T-helper 2 cell treated with Interferon-gamma antibody and Interleukin-4, amounts not matched to agents 5 μg/mL and 100 μg/mL, for 36 hours (primary cell): ENCODE data around the gene BLVRB.
"Not testable (repeated sequence)": the region's sequence is repeated elsewhere in the genome, so short reads cannot be mapped to it uniquely, and the experiment has no call there.

ENCODE experiments used
- DNase-seq: peaks from one replicate; pipeline ENCODE4 v3.0.0; 2021; ENCODE audit warnings: low spot score
- H3K27ac Mint-ChIP-seq: one replicate; pipeline ENCODE4 v1.8.0; 2021; ENCODE audit warnings: mild to moderate bottlenecking, mixed read lengths
- H3K27me3 Mint-ChIP-seq: one replicate; pipeline ENCODE4 v1.8.0; 2021; ENCODE audit warnings: low read depth, mixed read lengths
- H3K36me3 Mint-ChIP-seq: one replicate; pipeline ENCODE4 v1.8.0; 2021; ENCODE audit warnings: low read depth, mixed read lengths
- H3K4me1 Mint-ChIP-seq: one replicate; pipeline ENCODE4 v1.8.0; 2021; ENCODE audit warnings: low read depth, mixed read lengths
- H3K4me3 Mint-ChIP-seq: one replicate; pipeline ENCODE4 v1.8.0; 2022; ENCODE audit warnings: mild to moderate bottlenecking, moderate library complexity, mixed read lengths
- H3K9me3 Mint-ChIP-seq: one replicate; pipeline ENCODE4 v1.8.0; 2021; ENCODE audit warnings: mixed read lengths

The BLVRB gene

DNA sequence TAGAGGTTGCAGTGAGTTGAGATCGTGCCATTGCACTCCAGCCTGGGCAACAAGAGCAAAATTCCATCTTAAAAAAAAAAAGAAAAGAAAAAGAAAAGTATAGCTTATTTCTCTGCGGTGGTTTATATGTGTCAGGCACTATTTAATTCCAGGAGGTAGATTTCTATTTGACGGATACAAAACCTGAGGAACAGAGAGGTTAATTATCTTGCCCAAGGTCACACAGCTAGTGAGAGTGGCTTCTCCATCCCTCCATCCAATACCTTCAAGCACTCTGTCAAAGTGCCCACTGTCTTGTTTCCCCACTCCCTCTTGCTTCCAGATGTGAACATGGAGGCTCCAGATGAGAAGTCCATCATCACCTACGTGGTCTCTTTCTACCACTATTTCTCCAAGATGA, 36.1 kb upstream of the BLVRB start:
- peaks cover 3% of the 10 kb centered on the region for H3K4me1 Mint-ChIP-seq
- no peak overlapping the region for H3K27ac Mint-ChIP-seq
- no peaks in the 10 kb centered on the region for H3K36me3 Mint-ChIP-seq
- H3K4me3 Mint-ChIP-seq = no peak overlapping the region
- no peak for DNase-seq
- no peaks in the 10 kb centered on the region for H3K9me3 Mint-ChIP-seq
- peaks cover 3% of the 10 kb centered on the region for H3K27me3 Mint-ChIP-seq

DNA sequence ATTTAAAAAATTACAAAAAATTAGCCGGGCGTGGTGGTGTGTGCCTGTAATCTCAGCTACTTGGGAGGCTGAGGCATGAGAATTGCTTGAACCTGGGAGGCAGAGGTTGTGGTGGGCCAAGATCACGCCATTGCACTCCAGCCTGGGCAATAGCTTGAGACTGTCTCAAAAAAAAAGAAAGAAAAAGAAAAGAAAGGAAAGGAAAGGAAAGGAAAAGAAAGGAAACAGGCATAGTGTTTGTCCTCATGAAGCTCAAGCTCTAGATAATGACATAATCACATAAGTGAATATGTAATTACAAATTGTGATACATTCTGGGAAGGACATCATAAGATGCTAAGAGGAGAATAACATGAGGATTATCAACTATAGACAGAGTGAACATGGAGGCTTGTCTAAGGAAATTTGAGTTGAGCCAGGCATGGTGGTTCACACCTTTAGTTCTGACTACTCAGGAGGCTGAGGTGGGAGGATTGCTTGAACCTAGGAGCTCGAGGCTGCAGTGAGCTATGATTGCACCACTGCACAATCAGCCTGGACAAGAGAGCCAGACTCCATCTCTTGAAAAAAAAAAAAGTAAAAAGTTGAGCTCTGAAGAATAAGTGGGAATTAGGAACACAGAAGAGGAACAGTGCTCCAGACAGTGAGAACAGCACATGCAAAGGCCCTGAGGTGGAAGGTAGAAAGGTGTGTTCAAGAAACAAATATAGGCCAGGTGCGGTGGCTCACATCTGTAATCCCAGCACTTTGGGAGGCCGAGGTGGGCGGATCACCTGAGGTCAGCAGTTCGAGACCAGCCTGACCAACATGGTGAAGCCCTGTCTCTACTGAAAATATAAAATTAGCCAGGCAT, 35.4 kb upstream of the BLVRB start:
- not testable (repeated sequence) for H3K4me3 Mint-ChIP-seq, H3K36me3 Mint-ChIP-seq, H3K27me3 Mint-ChIP-seq

DNA sequence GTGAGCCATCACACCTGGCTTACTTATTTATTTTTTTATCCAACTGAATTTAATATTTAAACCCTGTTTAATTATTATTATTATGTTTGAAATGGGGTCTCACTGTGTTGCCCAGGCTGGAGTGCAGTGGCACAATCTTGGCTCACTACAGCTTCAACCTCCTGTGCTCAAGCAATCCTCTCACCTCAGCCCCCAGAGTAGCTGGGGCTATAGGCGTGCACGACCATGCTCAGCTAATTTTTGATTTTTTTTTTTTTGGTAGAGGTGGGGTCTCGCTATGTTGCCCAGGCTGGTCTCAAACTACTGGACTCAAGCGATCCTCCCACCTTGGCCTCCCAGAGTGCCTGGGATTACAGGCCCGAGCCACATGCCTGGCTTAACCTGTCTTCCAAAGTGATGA, 33.8 kb upstream of the BLVRB start:
- H3K4me3 Mint-ChIP-seq = no peak overlapping the region
- peaks cover under 1% of the 10 kb centered on the region for H3K27me3 Mint-ChIP-seq
- no peak overlapping the region for H3K27ac Mint-ChIP-seq
- no peak for DNase-seq
- no peaks in the 10 kb centered on the region for H3K9me3 Mint-ChIP-seq
- H3K4me1 Mint-ChIP-seq = peaks cover 3% of the 10 kb centered on the region
- no peaks in the 10 kb centered on the region for H3K36me3 Mint-ChIP-seq

More for the DNA sequence above, 35.4 kb upstream of the BLVRB start:
- not testable (repeated sequence) for H3K9me3 Mint-ChIP-seq, DNase-seq, H3K4me1 Mint-ChIP-seq, H3K27ac Mint-ChIP-seq

DNA sequence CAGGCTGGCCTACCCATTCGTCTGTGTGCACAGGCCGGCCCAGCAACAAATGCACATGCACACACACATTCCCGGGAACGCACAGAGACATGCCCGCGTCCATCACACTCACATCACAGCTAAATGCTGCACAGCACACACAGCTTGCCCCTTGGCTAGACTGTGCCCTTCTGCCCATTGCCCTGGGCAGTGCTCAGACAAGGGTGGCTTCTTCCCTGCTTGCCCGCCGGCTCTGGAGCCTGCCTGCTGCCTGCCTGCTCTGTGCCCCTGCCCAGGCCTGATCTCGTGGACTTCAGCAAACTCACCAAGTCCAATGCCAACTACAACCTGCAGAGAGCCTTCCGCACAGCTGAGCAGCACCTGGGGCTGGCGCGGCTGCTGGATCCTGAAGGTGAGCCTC, 31.7 kb upstream of the BLVRB start:
- no peak for DNase-seq
- H3K4me3 Mint-ChIP-seq = no peak overlapping the region
- no peaks in the 10 kb centered on the region for H3K4me1 Mint-ChIP-seq
- H3K9me3 Mint-ChIP-seq = no peaks in the 10 kb centered on the region
- no peaks in the 10 kb centered on the region for H3K36me3 Mint-ChIP-seq
- peaks cover 3% of the 10 kb centered on the region for H3K27me3 Mint-ChIP-seq
- H3K27ac Mint-ChIP-seq = no peak overlapping the region

DNA sequence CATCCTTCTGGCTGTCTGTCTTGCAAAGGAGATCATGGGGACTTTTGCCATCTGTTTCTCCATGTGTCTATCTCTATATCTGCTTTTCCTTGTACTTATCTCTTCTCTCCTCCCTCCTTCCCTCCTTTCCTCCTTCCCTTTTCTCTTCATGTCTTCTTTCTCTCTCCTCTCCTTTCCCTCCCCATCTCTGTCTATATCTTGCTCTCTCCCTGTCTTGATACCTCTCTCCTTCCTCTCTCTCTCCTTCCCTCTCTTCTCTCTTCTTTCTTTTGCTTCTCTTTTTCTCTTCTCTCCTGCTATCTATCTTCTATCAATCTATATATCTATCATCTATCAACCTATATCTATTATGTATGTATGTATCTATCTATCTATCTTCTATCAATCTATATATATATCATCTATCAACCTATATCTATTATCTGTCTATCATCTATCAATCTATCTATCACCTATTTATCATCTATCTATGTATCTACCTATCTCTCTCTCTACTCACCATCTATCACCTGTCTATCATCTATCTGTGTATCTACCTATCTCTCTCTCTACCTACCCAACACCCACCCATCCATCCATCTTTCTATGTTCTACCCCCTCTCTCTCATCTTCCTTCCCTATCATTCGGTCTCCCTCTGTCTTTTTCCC, 28.8 kb upstream of the BLVRB start:
- Mint-ChIP-seq H3K4me1 (no peaks in the 10 kb centered on the region), H3K27ac (no peak overlapping the region)
- DNase-seq = no peak

DNA sequence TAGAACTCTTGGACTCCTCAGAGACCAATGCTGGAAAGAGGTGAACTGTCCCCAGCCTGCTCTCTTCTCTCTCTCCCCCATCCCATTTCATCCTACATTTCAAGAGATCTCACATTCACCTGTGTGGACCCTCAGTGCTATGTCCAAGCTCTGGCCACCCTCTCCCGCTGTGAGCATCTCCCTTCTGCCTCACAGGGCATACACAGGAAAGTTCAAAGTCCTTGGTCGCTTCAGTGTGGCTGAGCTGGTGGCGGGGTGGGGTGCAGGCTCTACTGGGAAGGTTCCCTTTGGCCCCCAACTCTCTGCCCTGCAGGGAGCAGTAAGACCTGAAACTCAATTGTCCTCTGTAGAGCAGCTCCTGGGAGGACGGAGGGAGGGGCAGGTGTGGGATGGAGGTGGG, 28.2 kb upstream of the BLVRB start:
- H3K27ac Mint-ChIP-seq = no peak overlapping the region
- H3K9me3 Mint-ChIP-seq = no peaks in the 10 kb centered on the region
- no peak for DNase-seq
- no peaks in the 10 kb centered on the region for H3K36me3 Mint-ChIP-seq
- no peaks in the 10 kb centered on the region for H3K4me1 Mint-ChIP-seq
- peaks cover 3% of the 10 kb centered on the region for H3K27me3 Mint-ChIP-seq
- no peak overlapping the region for H3K4me3 Mint-ChIP-seq

More for the DNA sequence above, 28.8 kb upstream of the BLVRB start:
- Mint-ChIP-seq H3K9me3 (no peaks in the 10 kb centered on the region), H3K4me3 (no peak overlapping the region), H3K36me3 (no peaks in the 10 kb centered on the region), H3K27me3 (peaks cover 3% of the 10 kb centered on the region)

DNA sequence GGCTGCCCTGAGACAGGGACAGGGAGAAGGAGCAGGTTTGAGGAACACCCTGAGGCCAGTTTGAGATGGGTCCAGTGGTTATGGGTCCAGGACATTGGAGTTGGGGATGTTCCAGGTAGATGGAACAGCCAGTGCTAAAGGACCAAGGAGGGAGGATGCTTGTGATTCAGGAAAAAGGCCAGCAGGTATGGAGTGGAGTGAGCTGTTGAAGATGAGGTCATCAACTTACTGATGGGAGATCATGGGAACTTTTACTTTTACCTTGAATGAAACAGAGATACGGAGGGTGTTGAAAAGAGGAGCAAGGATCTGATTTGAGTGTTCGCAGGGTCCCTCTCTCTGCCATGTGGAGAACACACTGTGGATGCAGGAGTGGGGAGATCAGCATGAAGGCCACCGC, 26.7 kb upstream of the BLVRB start:
- Mint-ChIP-seq H3K4me1 (peaks cover 5% of the 10 kb centered on the region), H3K36me3 (no peaks in the 10 kb centered on the region), H3K4me3 (no peak overlapping the region), H3K27ac (no peak overlapping the region), H3K27me3 (peaks cover 3% of the 10 kb centered on the region), H3K9me3 (no peaks in the 10 kb centered on the region)
- DNase-seq = no peak

DNA sequence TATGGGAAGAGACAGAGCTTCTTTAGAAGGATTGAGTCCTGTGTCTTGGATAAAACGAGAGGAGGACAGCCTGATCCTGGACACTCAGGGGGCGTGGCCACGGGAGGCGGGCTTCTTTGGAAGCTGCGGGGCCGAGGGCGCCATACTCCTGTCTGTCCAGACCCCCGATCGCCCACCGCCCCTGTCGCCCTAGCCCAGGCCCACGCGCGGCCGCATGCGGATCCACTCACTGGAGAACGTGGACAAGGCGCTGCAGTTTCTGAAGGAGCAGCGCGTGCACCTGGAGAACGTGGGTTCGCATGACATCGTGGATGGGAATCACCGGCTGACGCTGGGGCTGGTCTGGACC, 24.3 kb upstream of the BLVRB start:
- H3K36me3 Mint-ChIP-seq = no peaks in the 10 kb centered on the region
- no peak overlapping the region for H3K4me3 Mint-ChIP-seq
- no peaks in the 10 kb centered on the region for H3K9me3 Mint-ChIP-seq
- H3K27ac Mint-ChIP-seq = no peak overlapping the region
- H3K27me3 Mint-ChIP-seq = peaks cover 5% of the 10 kb centered on the region
- peaks cover 5% of the 10 kb centered on the region for H3K4me1 Mint-ChIP-seq
- no peak for DNase-seq

DNA sequence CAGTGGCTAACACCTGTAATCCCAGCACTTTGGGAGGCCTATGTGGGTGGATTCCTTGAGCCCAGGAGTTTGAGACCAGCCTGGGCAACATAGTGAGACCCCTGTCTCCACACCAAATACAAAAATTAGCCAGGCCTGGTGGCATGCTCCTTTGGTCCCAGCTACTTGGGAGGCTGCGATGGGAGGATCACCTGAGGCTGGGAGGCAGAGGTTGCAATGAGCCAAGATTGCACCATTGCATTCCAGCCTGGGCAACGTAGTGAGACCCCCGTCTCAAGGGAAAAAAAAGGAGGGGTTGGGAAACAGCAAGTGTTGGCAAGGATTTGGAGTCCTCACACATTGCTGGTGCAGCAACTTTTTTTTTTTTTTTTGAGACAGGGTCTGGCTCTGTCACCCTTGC, 20.5 kb upstream of the BLVRB start:
- Mint-ChIP-seq H3K27me3 (peaks cover 4% of the 10 kb centered on the region), H3K4me1 (peaks cover 5% of the 10 kb centered on the region), H3K9me3 (no peaks in the 10 kb centered on the region), H3K27ac (no peak overlapping the region), H3K4me3 (no peak overlapping the region), H3K36me3 (no peaks in the 10 kb centered on the region)
- no peak for DNase-seq

DNA sequence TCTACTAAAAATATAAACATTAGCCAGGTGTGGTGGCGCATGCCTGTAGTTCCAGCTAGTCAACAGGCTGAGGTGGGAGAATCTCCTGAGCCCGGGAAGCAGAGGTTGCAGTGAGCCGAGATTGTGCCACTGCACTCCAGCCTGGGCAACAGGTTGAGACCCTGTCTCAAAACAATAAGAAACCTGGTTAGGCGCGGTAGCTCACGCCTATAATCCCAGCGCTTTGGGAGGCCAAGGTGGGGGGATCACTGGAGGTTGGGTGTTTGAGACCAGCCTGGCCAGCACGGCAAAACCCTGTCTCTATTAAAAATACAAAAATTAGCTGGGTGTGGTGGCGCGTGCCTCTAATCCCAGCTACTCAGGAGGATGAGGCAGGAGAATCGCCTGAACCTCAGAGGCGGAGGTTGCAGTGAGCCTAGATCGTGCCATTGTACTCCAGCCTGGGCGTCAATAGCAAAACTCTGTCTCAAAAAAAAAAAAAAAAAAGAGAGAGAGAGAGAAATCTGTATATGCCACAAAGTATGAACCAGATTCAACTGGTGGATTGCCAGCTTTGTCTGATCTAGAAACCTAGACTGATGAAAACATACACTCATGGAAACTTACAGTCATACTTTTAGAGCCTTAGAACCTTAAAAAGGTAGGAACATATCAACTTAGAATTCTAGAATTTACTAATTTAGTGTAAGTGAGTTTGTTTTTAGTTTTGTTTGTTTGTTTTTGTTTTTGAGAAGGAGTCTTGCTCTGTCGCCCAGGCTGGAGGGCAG, 10.5 kb upstream of the BLVRB start:
- not testable (repeated sequence) for H3K27me3 Mint-ChIP-seq, H3K36me3 Mint-ChIP-seq, H3K4me3 Mint-ChIP-seq, DNase-seq, H3K27ac Mint-ChIP-seq, H3K9me3 Mint-ChIP-seq, H3K4me1 Mint-ChIP-seq

DNA sequence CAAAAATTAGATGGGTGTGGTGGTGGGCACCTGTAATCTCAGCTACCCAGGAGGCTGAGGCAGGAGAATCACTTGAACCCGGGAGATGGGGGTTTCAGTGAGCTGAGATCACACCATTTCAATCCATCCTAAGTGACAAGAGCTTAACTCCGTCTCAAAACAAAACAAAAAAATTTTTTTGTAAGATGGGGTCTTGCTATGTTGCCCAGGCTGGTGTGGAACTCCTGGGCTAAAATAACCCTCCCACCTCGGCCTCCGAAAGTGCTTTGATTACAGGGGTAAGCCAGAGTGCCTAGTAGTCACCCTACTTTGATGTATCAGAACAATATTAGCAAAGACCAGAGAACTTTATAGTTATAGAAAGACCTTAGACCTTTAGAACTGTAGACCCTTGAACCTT, 9.2 kb upstream of the BLVRB start:
- Mint-ChIP-seq H3K4me3 (no peak overlapping the region), H3K36me3 (no peaks in the 10 kb centered on the region), H3K4me1 (no peaks in the 10 kb centered on the region), H3K27me3 (no peaks in the 10 kb centered on the region), H3K27ac (no peak overlapping the region), H3K9me3 (no peaks in the 10 kb centered on the region)
- no peak for DNase-seq

DNA sequence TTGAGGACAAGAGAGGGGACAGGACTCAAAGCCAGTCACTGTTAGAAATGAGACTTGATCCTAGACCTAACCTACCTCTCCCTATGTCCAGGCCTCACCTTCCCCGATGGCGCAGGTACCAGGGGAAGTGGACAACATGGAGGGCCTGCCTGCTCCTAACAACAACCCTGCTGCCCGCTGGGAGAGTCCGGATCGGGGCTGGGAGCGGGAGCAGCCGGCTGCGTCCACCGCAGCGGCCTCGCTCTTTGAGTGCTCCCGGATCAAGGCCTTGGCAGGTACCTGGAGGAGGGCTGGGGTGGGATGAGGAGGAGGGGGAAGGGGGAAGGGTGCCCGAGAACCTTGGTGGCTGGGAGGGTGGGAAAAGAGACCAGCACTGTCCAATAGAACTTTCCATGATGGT, 7.0 kb upstream of the BLVRB start:
- Mint-ChIP-seq H3K4me1 (no peaks in the 10 kb centered on the region), H3K36me3 (no peaks in the 10 kb centered on the region), H3K9me3 (no peaks in the 10 kb centered on the region), H3K4me3 (no peak overlapping the region), H3K27ac (no peak overlapping the region), H3K27me3 (peaks cover 11% of the 10 kb centered on the region)
- no peak for DNase-seq

DNA sequence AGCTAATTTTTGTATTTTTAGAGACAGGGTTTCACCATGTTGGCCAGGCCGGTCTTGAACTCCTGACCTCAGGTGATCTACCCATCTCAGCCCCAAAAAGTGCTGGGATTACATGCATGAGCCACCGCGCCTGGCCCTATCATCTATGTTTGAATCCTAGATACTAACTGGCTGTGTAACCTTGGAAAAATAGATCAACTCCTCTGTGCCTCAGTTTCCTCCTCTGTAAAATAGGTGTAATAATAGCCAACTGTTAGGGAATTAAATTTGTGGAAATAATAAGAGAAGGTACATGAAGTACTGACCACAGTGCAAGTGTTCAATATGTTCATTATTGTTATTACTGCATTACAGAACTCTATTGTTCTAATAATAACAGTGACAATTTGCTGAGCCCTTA, 5.6 kb upstream of the BLVRB start:
- Mint-ChIP-seq H3K27me3 (peaks cover 18% of the 10 kb centered on the region), H3K9me3 (no peaks in the 10 kb centered on the region), H3K27ac (no peak overlapping the region), H3K4me1 (peaks cover 6% of the 10 kb centered on the region), H3K36me3 (no peaks in the 10 kb centered on the region), H3K4me3 (no peak overlapping the region)
- no peak for DNase-seq

DNA sequence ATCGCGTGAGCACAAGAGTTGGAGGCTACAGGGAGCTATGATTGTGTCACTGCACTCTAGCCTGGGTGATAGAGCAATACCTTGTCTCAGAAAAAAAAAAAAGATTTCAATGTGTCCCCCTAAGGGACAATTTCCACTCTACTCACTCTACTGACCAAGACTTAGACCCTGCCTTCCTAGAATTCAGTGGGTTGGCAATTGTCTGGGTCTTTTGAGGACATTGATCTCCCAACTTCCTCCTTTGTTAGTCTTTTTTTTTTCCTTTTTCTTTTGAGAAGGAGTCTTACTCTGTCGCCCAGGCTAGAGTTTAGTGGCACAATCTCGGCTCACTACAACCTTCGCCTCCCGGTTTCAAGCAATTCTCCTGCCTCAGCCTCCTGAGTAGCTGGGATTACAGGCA, 3.5 kb upstream of the BLVRB start:
- Mint-ChIP-seq H3K4me3 (no peak overlapping the region), H3K27me3 (peaks cover 20% of the 10 kb centered on the region), H3K36me3 (no peaks in the 10 kb centered on the region), H3K27ac (no peak overlapping the region), H3K9me3 (no peaks in the 10 kb centered on the region), H3K4me1 (peaks cover 20% of the 10 kb centered on the region)
- no peak for DNase-seq
